Fibroblast of pulmonary artery (primary cell): Measurements from ENCODE around the gene GIGYF1.
"Not testable (repeated sequence)": the region's sequence is repeated elsewhere in the genome, so short reads cannot be mapped to it uniquely, and the experiment has no call there.

Experiments
- DNase-seq: peaks from one replicate; pipeline ENCODE4 v3.0.0-alpha.2; 2010; ENCODE audit warnings: low read depth
- H3K4me3 ChIP-seq: replicated peaks from 2 replicates; pipeline ENCODE4 v1.5.1; 2011; ENCODE audit warnings: low read depth, mild to moderate bottlenecking, control low read depth, low read length, moderate library complexity
- CTCF ChIP-seq: IDR thresholded peaks from 2 replicates; pipeline ENCODE4 v1.5.1; 2011; ENCODE audit warnings: mild to moderate bottlenecking, control low read depth, low read length, inconsistent platforms; ENCODE audit errors: missing control alignments

The GIGYF1 gene

GRCh38 chr7:100667331-100668068 lies 26.6 kb downstream of the GIGYF1 start:
- no peak for DNase-seq
- no peak overlapping the region for H3K4me3 ChIP-seq
- TF ChIP-seq CTCF = no peak

GRCh38 chr7:100665168-100665726 lies 28.8 kb downstream of the GIGYF1 start:
- no peak for DNase-seq
- no peak for TF ChIP-seq CTCF
- no peak overlapping the region for H3K4me3 ChIP-seq

GRCh38 chr7:100662194-100662776 lies 31.8 kb downstream of the GIGYF1 start:
- not testable (repeated sequence) for DNase-seq, H3K4me3 ChIP-seq

GRCh38 chr7:100655908-100656674 lies 38.0 kb downstream of the GIGYF1 start, which contains the start of gene ACTL6B:
ACTL6B (minus strand) TSS chr7:100656448; CDS start chr7:100656354, 94 bp downstream.
- DNase-seq = peak; percentile 51
- no peak within 1 kb of the TSS for H3K4me3 ChIP-seq
- no peak for TF ChIP-seq CTCF

GRCh38 chr7:100654908-100655831 lies 38.9 kb downstream of the GIGYF1 start:
- no peak for DNase-seq
- no peak overlapping the region for H3K4me3 ChIP-seq
- TF ChIP-seq CTCF = no peak

GRCh38 chr7:100649826-100650565 lies 44.1 kb downstream of the GIGYF1 start:
- H3K4me3 ChIP-seq = no peak overlapping the region
- no peak for TF ChIP-seq CTCF
- peak; percentile 8 for DNase-seq
